ENCODE results near the gene SDC4.

The SDC4 gene

GRCh38 chr20:45304464-45304999 lies 43.7 kb downstream of the SDC4 start:
- H3K27me3 ChIP-seq (ENCODE audit: insufficient read depth, low read length), result peaks cover 5% of the 10 kb centered on the region
- H3K36me3 ChIP-seq (ENCODE audit: insufficient read depth, low read length), result no peaks in the 10 kb centered on the region
- no peak overlapping the region for H3K27ac ChIP-seq (ENCODE audit: low read depth, low read length)
- no peak overlapping the region for H3K4me3 ChIP-seq (ENCODE audit: low read length)
- no peak overlapping the region for H3K9ac ChIP-seq (ENCODE audit: low read depth, low read length)
- H3K4me1 ChIP-seq (ENCODE audit: insufficient read depth, low read length), result peaks cover 9% of the 10 kb centered on the region; the same call in 1 of the 2 replicates
- WGBS, result 96% methylated on average over 43 of the region's 43 CpGs
- no peaks in the 10 kb centered on the region for H3K9me3 ChIP-seq (ENCODE audit: insufficient read depth, low read depth, low read length)

GRCh38 chr20:45303586-45304463 lies 44.4 kb downstream of the SDC4 start:
- H3K36me3 ChIP-seq (ENCODE audit: insufficient read depth, low read length), result no peaks in the 10 kb centered on the region
- no peak overlapping the region for H3K4me3 ChIP-seq (ENCODE audit: low read length)
- 95% methylated on average over 47 of the region's 47 CpGs for WGBS
- H3K9ac ChIP-seq (ENCODE audit: low read depth, low read length), result no peak overlapping the region
- H3K9me3 ChIP-seq (ENCODE audit: insufficient read depth, low read depth, low read length), result no peaks in the 10 kb centered on the region
- H3K4me1 ChIP-seq (ENCODE audit: insufficient read depth, low read length), result peaks cover 9% of the 10 kb centered on the region; the same call in 1 of the 2 replicates
- peaks cover 5% of the 10 kb centered on the region for H3K27me3 ChIP-seq (ENCODE audit: insufficient read depth, low read length)
- H3K27ac ChIP-seq (ENCODE audit: low read depth, low read length), result no peak overlapping the region

- no peaks in the 10 kb centered on the region for H3K9me3 ChIP-seq (ENCODE audit: insufficient read depth, low read depth, low read length)
- H3K4me3 ChIP-seq (ENCODE audit: low read length), result no peak overlapping the region
- 96% methylated on average over 5 of the region's 5 CpGs for WGBS
- H3K27ac ChIP-seq (ENCODE audit: low read depth, low read length), result no peak overlapping the region
- H3K36me3 ChIP-seq (ENCODE audit: insufficient read depth, low read length), result no peaks in the 10 kb centered on the region
- peaks cover 4% of the 10 kb centered on the region; the same call in 1 of the 2 replicates for H3K4me1 ChIP-seq (ENCODE audit: insufficient read depth, low read length)
- H3K27me3 ChIP-seq (ENCODE audit: insufficient read depth, low read length), result peaks cover 5% of the 10 kb centered on the region
- no peak overlapping the region for H3K9ac ChIP-seq (ENCODE audit: low read depth, low read length)
These were observed 46.4 kb downstream of the SDC4 start for GRCh38 chr20:45301824-45302271.

GRCh38 chr20:45300961-45301360 lies 47.3 kb downstream of the SDC4 start:
- peaks cover 4% of the 10 kb centered on the region; the same call in 1 of the 2 replicates for H3K4me1 ChIP-seq (ENCODE audit: insufficient read depth, low read length)
- no peak overlapping the region for H3K9ac ChIP-seq (ENCODE audit: low read depth, low read length)
- no peak overlapping the region for H3K4me3 ChIP-seq (ENCODE audit: low read length)
- WGBS, result 30% methylated on average over 4 of the region's 4 CpGs
- H3K36me3 ChIP-seq (ENCODE audit: insufficient read depth, low read length), result no peaks in the 10 kb centered on the region
- H3K9me3 ChIP-seq (ENCODE audit: insufficient read depth, low read depth, low read length), result no peaks in the 10 kb centered on the region
- H3K27me3 ChIP-seq (ENCODE audit: insufficient read depth, low read length), result 0 out of 2 replicates have a peak, but pooled peaks cover under 1% of the 10 kb centered on the region
- no peak overlapping the region for H3K27ac ChIP-seq (ENCODE audit: low read depth, low read length)

- Histone ChIP-seq H3K36me3 (ENCODE audit: insufficient read depth, low read length) (no peaks in the 10 kb centered on the region), H3K27ac (ENCODE audit: low read depth, low read length) (no peak overlapping the region), H3K4me3 (ENCODE audit: low read length) (no peak overlapping the region), H3K9ac (ENCODE audit: low read depth, low read length) (no peak overlapping the region), H3K9me3 (ENCODE audit: insufficient read depth, low read depth, low read length) (peaks cover 5% of the 10 kb centered on the region), H3K27me3 (ENCODE audit: insufficient read depth, low read length) (no peaks in the 10 kb centered on the region), H3K4me1 (ENCODE audit: insufficient read depth, low read length) (peaks cover 4% of the 10 kb centered on the region; the same call in 1 of the 2 replicates)
- 89% methylated on average over 5 of the region's 6 CpGs for WGBS
These were observed 48.4 kb downstream of the SDC4 start for GRCh38 chr20:45299786-45300185.

- Histone ChIP-seq H3K36me3 (ENCODE audit: insufficient read depth, low read length) (no peaks in the 10 kb centered on the region), H3K27ac (ENCODE audit: low read depth, low read length) (no peak overlapping the region), H3K9ac (ENCODE audit: low read depth, low read length) (no peak overlapping the region), H3K27me3 (ENCODE audit: insufficient read depth, low read length) (peaks cover 16% of the 10 kb centered on the region), H3K4me3 (ENCODE audit: low read length) (no peak overlapping the region), H3K4me1 (ENCODE audit: insufficient read depth, low read length) (peaks cover 6% of the 10 kb centered on the region; the same call in 1 of the 2 replicates), H3K9me3 (ENCODE audit: insufficient read depth, low read depth, low read length) (peaks cover 12% of the 10 kb centered on the region)
- WGBS, result 95% methylated on average over 52 of the region's 52 CpGs
These were observed 50.3 kb downstream of the SDC4 start for GRCh38 chr20:45297786-45298497.

- H3K36me3 ChIP-seq (ENCODE audit: insufficient read depth, low read length), result no peaks in the 10 kb centered on the region
- H3K4me1 ChIP-seq (ENCODE audit: insufficient read depth, low read length), result peaks cover 6% of the 10 kb centered on the region; the same call in 1 of the 2 replicates
- H3K27me3 ChIP-seq (ENCODE audit: insufficient read depth, low read length), result peaks cover 37% of the 10 kb centered on the region
- H3K4me3 ChIP-seq (ENCODE audit: low read length), result no peak overlapping the region
- H3K9me3 ChIP-seq (ENCODE audit: insufficient read depth, low read depth, low read length), result peaks cover 12% of the 10 kb centered on the region
- WGBS, result 88% methylated on average over 1 of the region's 1 CpG
- H3K27ac ChIP-seq (ENCODE audit: low read depth, low read length), result no peak overlapping the region
- H3K9ac ChIP-seq (ENCODE audit: low read depth, low read length), result no peak overlapping the region
These were observed 53.6 kb downstream of the SDC4 start for GRCh38 chr20:45294659-45295058.

GRCh38 chr20:45294003-45294368 lies 54.2 kb downstream of the SDC4 start:
- Histone ChIP-seq H3K9me3 (ENCODE audit: insufficient read depth, low read depth, low read length) (peaks cover 12% of the 10 kb centered on the region), H3K27ac (ENCODE audit: low read depth, low read length) (no peak overlapping the region), H3K4me1 (ENCODE audit: insufficient read depth, low read length) (peaks cover 6% of the 10 kb centered on the region; the same call in 1 of the 2 replicates), H3K27me3 (ENCODE audit: insufficient read depth, low read length) (peaks cover 37% of the 10 kb centered on the region), H3K9ac (ENCODE audit: low read depth, low read length) (no peak overlapping the region), H3K36me3 (ENCODE audit: insufficient read depth, low read length) (no peaks in the 10 kb centered on the region), H3K4me3 (ENCODE audit: low read length) (peak overlapping the region; percentile 64; the same call in 1 of the 2 replicates)
- WGBS, result 76% methylated on average over 5 of the region's 5 CpGs

- Histone ChIP-seq H3K4me1 (ENCODE audit: insufficient read depth, low read length) (peaks cover 6% of the 10 kb centered on the region; the same call in 1 of the 2 replicates), H3K36me3 (ENCODE audit: insufficient read depth, low read length) (no peaks in the 10 kb centered on the region), H3K9ac (ENCODE audit: low read depth, low read length) (peak overlapping the region; percentile 83), H3K9me3 (ENCODE audit: insufficient read depth, low read depth, low read length) (peaks cover 12% of the 10 kb centered on the region), H3K4me3 (ENCODE audit: low read length) (peak overlapping the region; percentile 64), H3K27me3 (ENCODE audit: insufficient read depth, low read length) (peaks cover 37% of the 10 kb centered on the region), H3K27ac (ENCODE audit: low read depth, low read length) (peak overlapping the region; percentile 64)
- WGBS, result 3% methylated on average over 79 of the region's 79 CpGs
These were observed 54.9 kb downstream of the SDC4 start for GRCh38 chr20:45293041-45294002.

- H3K9ac ChIP-seq (ENCODE audit: low read depth, low read length), result no peak overlapping the region
- peaks cover 37% of the 10 kb centered on the region for H3K27me3 ChIP-seq (ENCODE audit: insufficient read depth, low read length)
- H3K9me3 ChIP-seq (ENCODE audit: insufficient read depth, low read depth, low read length), result peaks cover 12% of the 10 kb centered on the region
- WGBS, result 93% methylated on average over 2 of the region's 2 CpGs
- H3K4me3 ChIP-seq (ENCODE audit: low read length), result no peak overlapping the region
- no peak overlapping the region for H3K27ac ChIP-seq (ENCODE audit: low read depth, low read length)
- peaks cover 6% of the 10 kb centered on the region; the same call in 1 of the 2 replicates for H3K4me1 ChIP-seq (ENCODE audit: insufficient read depth, low read length)
- H3K36me3 ChIP-seq (ENCODE audit: insufficient read depth, low read length), result no peaks in the 10 kb centered on the region
These were observed 55.9 kb downstream of the SDC4 start for GRCh38 chr20:45292343-45292742.

All from HUES64 (cell line).